ENCODE data around the gene MAG. TPM values are rescaled to one million over a fixed set of nuclear protein-coding genes. Genes with fewer than 3 reads are reported as not detected.

The MAG gene
- total RNA-seq, 2 donors from 2014 or later = not detected

GRCh38 chr19:35347930-35348298, 56.0 kb downstream of the MAG start:
- Histone ChIP-seq H3K27ac (no peak overlapping the region), H3K9me3 (no peaks in the 10 kb centered on the region), H3K4me3 (no peak overlapping the region), H3K36me3 (no peaks in the 10 kb centered on the region), H3K27me3 (no peaks in the 10 kb centered on the region), H3K4me1 (no peaks in the 10 kb centered on the region)
- no peak for DNase-seq (ENCODE audit: low spot score)
- TF ChIP-seq CTCF (IDR thresholded peaks at IDR 0.05) = no peak

GRCh38 chr19:35348911-35349611, 57.1 kb downstream of the MAG start:
- DNase-seq (ENCODE audit: low spot score) = no peak
- TF ChIP-seq CTCF (IDR thresholded peaks at IDR 0.05) = no peak
- no peaks in the 10 kb centered on the region for H3K36me3 ChIP-seq
- H3K27me3 ChIP-seq = no peaks in the 10 kb centered on the region
- H3K9me3 ChIP-seq = no peaks in the 10 kb centered on the region
- H3K4me1 ChIP-seq = no peaks in the 10 kb centered on the region
- no peak overlapping the region for H3K4me3 ChIP-seq
- no peak overlapping the region for H3K27ac ChIP-seq

GRCh38 chr19:35349614-35350521, 57.9 kb downstream of the MAG start:
- Histone ChIP-seq H3K4me1 (no peaks in the 10 kb centered on the region), H3K27me3 (no peaks in the 10 kb centered on the region), H3K4me3 (no peak overlapping the region), H3K27ac (no peak overlapping the region), H3K36me3 (no peaks in the 10 kb centered on the region), H3K9me3 (no peaks in the 10 kb centered on the region)
- TF ChIP-seq CTCF (IDR thresholded peaks at IDR 0.05) = no peak
- DNase-seq (ENCODE audit: low spot score) = no peak

GRCh38 chr19:35350591-35350990, 58.6 kb downstream of the MAG start:
- Histone ChIP-seq H3K9me3 (no peaks in the 10 kb centered on the region), H3K27ac (no peak overlapping the region), H3K4me1 (no peaks in the 10 kb centered on the region), H3K27me3 (no peaks in the 10 kb centered on the region), H3K4me3 (no peak overlapping the region), H3K36me3 (no peaks in the 10 kb centered on the region)
- TF ChIP-seq CTCF (IDR thresholded peaks at IDR 0.05) = no peak
- no peak for DNase-seq (ENCODE audit: low spot score)

GRCh38 chr19:35351411-35352176, 59.6 kb downstream of the MAG start:
- H3K27me3 ChIP-seq = no peaks in the 10 kb centered on the region
- H3K27ac ChIP-seq = no peak overlapping the region
- H3K4me3 ChIP-seq = no peak overlapping the region
- H3K4me1 ChIP-seq = no peaks in the 10 kb centered on the region
- H3K36me3 ChIP-seq = no peaks in the 10 kb centered on the region
- no peak for TF ChIP-seq CTCF (IDR thresholded peaks at IDR 0.05)
- no peak for DNase-seq (ENCODE audit: low spot score)
- no peaks in the 10 kb centered on the region for H3K9me3 ChIP-seq
